Vagina (tissue), 2 donors: ENCODE data around the gene DPYD. TPM values are rescaled to one million over a fixed set of nuclear protein-coding genes. Genes with fewer than 3 reads are reported as not detected.

Source experiments
- DNase-seq, 2 donors: peaks; one replicate each; pipeline ENCODE4 v3.0.0-alpha.2; 2017; ENCODE audit errors: extremely low spot score in 2 of 2
- H3K27ac ChIP-seq: fragments of 200-600 bp; sonication (generic); one replicate; pipeline ENCODE4 v1.5.1; 2019
- H3K27me3 ChIP-seq: fragments of 200-600 bp; sonication (generic); one replicate; pipeline ENCODE4 v1.5.1; 2019
- H3K36me3 ChIP-seq, 2 donors: fragments of 200-600 bp; sonication (generic); one replicate each; pipeline ENCODE4 v1.5.1; 2017 to 2019
- H3K4me1 ChIP-seq: fragments of 200-600 bp; sonication (generic); one replicate; pipeline ENCODE4 v1.5.1; 2019
- H3K4me3 ChIP-seq, 2 donors: fragments of 200-600 bp; sonication (generic); 1 replicate in 1 of 2; 2 replicates in 1 of 2; pipeline ENCODE4 v1.5.1; 2016 to 2019
- H3K9me3 ChIP-seq: fragments of 200-600 bp; sonication (generic); one replicate; pipeline ENCODE4 v1.5.1; 2019
- POLR2A ChIP-seq, 2 donors: fragments of 450-650 bp; IDR thresholded peaks; one replicate each; pipeline ENCODE4 v1.6.1; 2017; ENCODE audit warnings: antibody characterized with exemption in 2 of 2, mild to moderate bottlenecking in 2 of 2, moderate library complexity in 2 of 2
- POLR2AphosphoS5 ChIP-seq, 2 donors: sonication (generic); formaldehyde crosslinking; IDR thresholded peaks; one replicate each; pipeline ENCODE4 v1.9.0; 2017; ENCODE audit warnings: antibody characterized with exemption in 2 of 2, mild to moderate bottlenecking in 2 of 2, low read depth in 1 of 2; ENCODE audit not compliant: insufficient read depth in 1 of 2
- intact Hi-C: fragments of 100-400 bp; cut with DNase I; formaldehyde crosslinking; loops from one replicate; pipeline ENCODE4 v1.15.1; 2023
- total RNA-seq: library from RNA; depleted of rRNA; stranded (reverse); fragments of >200 nt; gene quantifications from one replicate; pipeline ENCODE4 v1.2.3, GENCODE V29; 2016
- TF ChIP-seq, protein P1 (sequence below), 3 experiments: fragments of 450-650 bp in 2 of 3; fragments of 200-600 bp in 1 of 3; sonication (generic) in 1 of 3; IDR thresholded peaks; one replicate each; pipeline ENCODE4 v1.5.1; 2017 to 2019; ENCODE audit warnings: antibody characterized with exemption in 3 of 3, mild to moderate bottlenecking in 2 of 3, moderate library complexity in 2 of 3

The DPYD gene
- total RNA-seq, 1 donor from 2014 or later: 45.7 TPM

DNA sequence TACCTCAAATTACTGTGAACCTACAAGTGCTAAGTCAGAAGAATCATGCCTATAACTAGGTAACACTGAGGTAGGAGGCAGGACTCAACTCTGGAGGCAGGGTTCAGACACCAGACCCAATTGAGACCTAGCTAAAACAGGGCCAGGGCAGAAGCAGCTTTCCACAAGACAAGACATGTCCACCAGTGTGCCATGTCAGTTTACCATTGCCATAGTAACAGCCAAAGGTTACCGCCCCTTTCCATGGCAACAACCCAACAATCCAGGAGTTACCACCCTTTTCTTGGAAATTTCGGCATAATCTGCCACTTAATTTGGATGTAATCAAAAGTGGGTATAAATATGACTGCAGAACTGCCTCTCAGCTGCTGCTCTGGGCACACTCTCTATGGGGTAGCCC is 432.3 kb downstream of the DPYD start:
- DNase-seq: no peak
- H3K4me1 ChIP-seq: no peaks in the 10 kb centered on the region
- H3K36me3 ChIP-seq: no peaks in the 10 kb centered on the region
- H3K27me3 ChIP-seq: no peaks in the 10 kb centered on the region
- no peak overlapping the region for H3K4me3 ChIP-seq
- H3K27ac ChIP-seq: no peak overlapping the region
- intact Hi-C loops: no loop called here
- no peaks in the 10 kb centered on the region for H3K9me3 ChIP-seq
- TF ChIP-seq, protein P1, sequence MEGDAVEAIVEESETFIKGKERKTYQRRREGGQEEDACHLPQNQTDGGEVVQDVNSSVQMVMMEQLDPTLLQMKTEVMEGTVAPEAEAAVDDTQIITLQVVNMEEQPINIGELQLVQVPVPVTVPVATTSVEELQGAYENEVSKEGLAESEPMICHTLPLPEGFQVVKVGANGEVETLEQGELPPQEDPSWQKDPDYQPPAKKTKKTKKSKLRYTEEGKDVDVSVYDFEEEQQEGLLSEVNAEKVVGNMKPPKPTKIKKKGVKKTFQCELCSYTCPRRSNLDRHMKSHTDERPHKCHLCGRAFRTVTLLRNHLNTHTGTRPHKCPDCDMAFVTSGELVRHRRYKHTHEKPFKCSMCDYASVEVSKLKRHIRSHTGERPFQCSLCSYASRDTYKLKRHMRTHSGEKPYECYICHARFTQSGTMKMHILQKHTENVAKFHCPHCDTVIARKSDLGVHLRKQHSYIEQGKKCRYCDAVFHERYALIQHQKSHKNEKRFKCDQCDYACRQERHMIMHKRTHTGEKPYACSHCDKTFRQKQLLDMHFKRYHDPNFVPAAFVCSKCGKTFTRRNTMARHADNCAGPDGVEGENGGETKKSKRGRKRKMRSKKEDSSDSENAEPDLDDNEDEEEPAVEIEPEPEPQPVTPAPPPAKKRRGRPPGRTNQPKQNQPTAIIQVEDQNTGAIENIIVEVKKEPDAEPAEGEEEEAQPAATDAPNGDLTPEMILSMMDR (IDR thresholded peaks at IDR 0.05): no peak
- TF ChIP-seq POLR2A (IDR thresholded peaks at IDR 0.05): no peak
- no peak for TF ChIP-seq POLR2AphosphoS5 (IDR thresholded peaks at IDR 0.05; ENCODE audit: insufficient read depth in 1 of 2, low read depth in 1 of 2)

DNA sequence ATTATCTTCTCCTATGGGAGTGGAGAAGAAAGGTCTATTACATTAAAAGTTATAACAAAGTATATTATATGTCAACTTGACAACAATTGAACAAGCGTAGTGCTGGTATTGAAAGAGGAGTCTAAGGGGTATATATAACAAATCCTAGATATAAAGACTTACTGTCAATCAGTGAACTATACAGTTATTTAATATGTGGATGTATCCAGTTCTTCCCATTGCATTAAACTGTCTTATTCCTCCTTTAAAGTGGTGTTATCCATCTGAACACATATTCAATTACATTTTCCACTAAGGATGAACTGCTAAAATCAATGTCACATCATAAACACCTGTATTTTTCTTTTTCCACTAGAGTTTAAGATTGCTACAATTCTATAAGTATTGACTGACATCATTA is 438.8 kb downstream of the DPYD start:
- Histone ChIP-seq H3K27ac (no peak overlapping the region), H3K4me1 (no peaks in the 10 kb centered on the region), H3K9me3 (no peaks in the 10 kb centered on the region), H3K36me3 (no peaks in the 10 kb centered on the region), H3K4me3 (no peak overlapping the region), H3K27me3 (no peaks in the 10 kb centered on the region)
- TF ChIP-seq POLR2A (IDR thresholded peaks at IDR 0.05) (no peak), POLR2AphosphoS5 (IDR thresholded peaks at IDR 0.05; ENCODE audit: insufficient read depth in 1 of 2, low read depth in 1 of 2) (no peak)
- TF ChIP-seq, protein P1 (IDR thresholded peaks at IDR 0.05): no peak
- DNase-seq: no peak
- intact Hi-C loops: no loop called here

DNA sequence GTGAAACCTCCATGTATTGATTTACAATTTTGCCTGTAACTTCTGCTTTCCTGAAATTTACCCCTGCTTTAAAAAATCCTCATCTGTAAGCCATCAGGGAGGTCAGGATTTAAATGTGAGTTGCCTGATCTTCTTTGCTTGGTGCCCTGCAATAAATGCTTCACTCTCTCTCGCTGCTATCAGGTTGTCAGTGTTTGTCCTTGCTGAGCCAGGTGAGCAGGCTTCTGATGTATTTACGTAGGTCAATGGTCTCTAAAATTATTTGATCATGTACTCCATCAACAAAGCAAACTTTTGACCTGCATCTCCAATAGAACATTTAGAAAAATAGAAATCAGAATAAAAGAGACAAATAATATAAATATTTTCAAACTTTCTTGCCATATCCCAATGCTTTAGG is 453.4 kb downstream of the DPYD start:
- Histone ChIP-seq H3K4me1 (no peaks in the 10 kb centered on the region), H3K27me3 (no peaks in the 10 kb centered on the region), H3K36me3 (no peaks in the 10 kb centered on the region), H3K27ac (no peak overlapping the region), H3K9me3 (no peaks in the 10 kb centered on the region), H3K4me3 (no peak overlapping the region)
- intact Hi-C loops: no loop called here
- DNase-seq: no peak
- TF ChIP-seq, protein P1 (IDR thresholded peaks at IDR 0.05): no peak
- no peak for TF ChIP-seq POLR2A (IDR thresholded peaks at IDR 0.05)
- TF ChIP-seq POLR2AphosphoS5 (IDR thresholded peaks at IDR 0.05; ENCODE audit: insufficient read depth in 1 of 2, low read depth in 1 of 2): no peak

DNA sequence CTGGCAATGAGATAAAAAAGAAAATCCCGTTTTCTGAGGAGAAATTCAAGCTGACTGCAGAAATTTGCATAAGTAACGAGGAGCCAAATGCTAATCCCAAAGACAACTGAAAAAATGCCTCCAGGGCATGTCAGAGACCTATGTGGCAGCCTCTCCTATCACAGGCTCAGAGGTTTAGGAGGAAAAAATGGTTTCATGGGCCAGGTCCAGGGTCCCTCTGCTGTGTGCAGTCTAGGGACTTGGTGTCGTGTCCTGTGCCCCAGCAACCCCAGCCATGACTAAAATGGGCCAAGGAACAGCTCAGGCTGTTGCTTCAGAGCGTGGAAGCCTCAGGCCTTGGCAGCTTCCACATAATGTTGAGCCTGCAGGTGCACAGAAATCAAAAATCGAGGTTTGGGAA is 456.5 kb downstream of the DPYD start:
- H3K27me3 ChIP-seq: no peaks in the 10 kb centered on the region
- intact Hi-C loops: no loop called here
- no peak overlapping the region for H3K27ac ChIP-seq
- no peaks in the 10 kb centered on the region for H3K4me1 ChIP-seq
- H3K9me3 ChIP-seq: no peaks in the 10 kb centered on the region
- no peak overlapping the region for H3K4me3 ChIP-seq
- no peaks in the 10 kb centered on the region for H3K36me3 ChIP-seq
- no peak for TF ChIP-seq POLR2A (IDR thresholded peaks at IDR 0.05)
- TF ChIP-seq POLR2AphosphoS5 (IDR thresholded peaks at IDR 0.05; ENCODE audit: insufficient read depth in 1 of 2, low read depth in 1 of 2): no peak
- TF ChIP-seq, protein P1 (IDR thresholded peaks at IDR 0.05): no peak
- DNase-seq: no peak

DNA sequence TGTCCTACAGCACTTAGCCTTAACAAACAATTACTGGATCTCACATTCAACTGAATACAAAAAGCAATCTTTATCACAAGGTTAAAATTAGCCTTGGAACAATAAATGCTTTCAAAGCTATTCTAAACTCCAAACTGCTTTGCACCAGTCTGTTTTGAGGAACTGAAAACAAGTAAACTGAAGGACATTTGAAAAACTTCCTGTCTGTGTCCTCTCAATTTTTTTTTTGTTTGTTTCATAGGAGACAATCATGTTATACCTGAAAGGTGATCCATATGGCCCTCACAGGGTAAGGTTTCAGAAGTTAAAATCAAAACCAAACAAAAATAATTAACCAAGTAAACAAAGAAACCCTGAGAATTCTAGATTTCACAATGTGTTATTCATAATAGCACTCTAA is 459.1 kb downstream of the DPYD start:
- DNase-seq: no peak
- no peaks in the 10 kb centered on the region for H3K27me3 ChIP-seq

More for the DNA sequence above, 459.1 kb downstream of the DPYD start:
- TF ChIP-seq, protein P1 (IDR thresholded peaks at IDR 0.05): no peak
- TF ChIP-seq POLR2A (IDR thresholded peaks at IDR 0.05) (no peak), POLR2AphosphoS5 (IDR thresholded peaks at IDR 0.05; ENCODE audit: insufficient read depth in 1 of 2, low read depth in 1 of 2) (no peak)
- intact Hi-C loops: no loop called here
- Histone ChIP-seq H3K4me3 (no peak overlapping the region), H3K27ac (no peak overlapping the region), H3K9me3 (no peaks in the 10 kb centered on the region), H3K36me3 (no peaks in the 10 kb centered on the region), H3K4me1 (no peaks in the 10 kb centered on the region)
